Measurements from ENCODE around the gene TMEM92.

- TF ChIP-seq POLR2A (IDR thresholded peaks at IDR 0.05; ENCODE audit: low read length) (no peak), GATA1 (IDR thresholded peaks at IDR 0.05; ENCODE audit: low read depth, low read length) (no peak)
These were observed 16.5 kb upstream of the TMEM92 start for GRCh38 chr17:50257676-50258224.
